Central memory CD8-positive, alpha-beta T cell (primary cell): ENCODE data around the gene TENM3.

Experiments
- ATAC-seq: fragments of 150-1000 bp; cut with Tn5 transposase; replicated peaks from 2 replicates; pipeline ENCODE4 v1.10.0; 2022; ENCODE audit warnings: mild to moderate bottlenecking, moderate FRiP score, moderate number of reproducible peaks; ENCODE audit not compliant: poor library complexity, severe bottlenecking; ENCODE audit errors: extremely low read depth
- DNase-seq, 2 donors: peaks; one replicate each; pipeline ENCODE4 v3.0.0; 2021; ENCODE audit warnings: low spot score in 2 of 2
- H3K27ac Mint-ChIP-seq: one replicate; pipeline ENCODE4 v1.8.0; 2022; ENCODE audit warnings: low read depth, mild to moderate bottlenecking, moderate library complexity, mixed read lengths
- H3K27me3 Mint-ChIP-seq: one replicate; pipeline ENCODE4 v1.8.0; 2022; ENCODE audit warnings: mixed read lengths
- H3K36me3 Mint-ChIP-seq: one replicate; pipeline ENCODE4 v1.8.0; 2022; ENCODE audit warnings: mild to moderate bottlenecking, moderate library complexity, mixed read lengths; ENCODE audit not compliant: insufficient read depth
- H3K4me1 Mint-ChIP-seq: one replicate; pipeline ENCODE4 v1.8.0; 2022; ENCODE audit warnings: mixed read lengths
- H3K4me3 Mint-ChIP-seq: one replicate; pipeline ENCODE4 v1.8.0; 2022; ENCODE audit warnings: mild to moderate bottlenecking, moderate library complexity, mixed read lengths
- H3K9me3 Mint-ChIP-seq: one replicate; pipeline ENCODE4 v1.8.0; 2022; ENCODE audit warnings: mixed read lengths

The TENM3 gene

GRCh38 chr4:182823576-182823975 is 580.4 kb downstream of the TENM3 start:
- Mint-ChIP-seq H3K27me3 (peaks cover 8% of the 10 kb centered on the region), H3K9me3 (no peaks in the 10 kb centered on the region), H3K36me3 (no peaks in the 10 kb centered on the region), H3K4me1 (no peaks in the 10 kb centered on the region), H3K27ac (no peak overlapping the region), H3K4me3 (no peak overlapping the region)
- no peak for ATAC-seq
- DNase-seq, result no peak

GRCh38 chr4:182825003-182825402 is 581.8 kb downstream of the TENM3 start:
- H3K27me3 Mint-ChIP-seq, result peaks cover 19% of the 10 kb centered on the region
- no peaks in the 10 kb centered on the region for H3K36me3 Mint-ChIP-seq
- no peak for DNase-seq
- H3K4me3 Mint-ChIP-seq, result no peak overlapping the region
- no peaks in the 10 kb centered on the region for H3K9me3 Mint-ChIP-seq
- no peaks in the 10 kb centered on the region for H3K4me1 Mint-ChIP-seq
- no peak for ATAC-seq
- no peak overlapping the region for H3K27ac Mint-ChIP-seq

GRCh38 chr4:182825786-182826185 is 582.6 kb downstream of the TENM3 start:
- Mint-ChIP-seq H3K27me3 (peaks cover 26% of the 10 kb centered on the region), H3K4me1 (no peaks in the 10 kb centered on the region), H3K4me3 (no peak overlapping the region), H3K36me3 (no peaks in the 10 kb centered on the region), H3K27ac (no peak overlapping the region), H3K9me3 (no peaks in the 10 kb centered on the region)
- ATAC-seq (no peak), DNase-seq (no peak)

- H3K4me1 Mint-ChIP-seq, result no peaks in the 10 kb centered on the region
- no peaks in the 10 kb centered on the region for H3K36me3 Mint-ChIP-seq
- no peak overlapping the region for H3K27ac Mint-ChIP-seq
- DNase-seq, result no peak
- H3K4me3 Mint-ChIP-seq, result no peak overlapping the region
- H3K27me3 Mint-ChIP-seq, result peaks cover 33% of the 10 kb centered on the region
- ATAC-seq, result no peak
- H3K9me3 Mint-ChIP-seq, result no peaks in the 10 kb centered on the region
These were observed 583.2 kb downstream of the TENM3 start for GRCh38 chr4:182826391-182826790.

GRCh38 chr4:182827166-182827565 is 584.0 kb downstream of the TENM3 start:
- no peaks in the 10 kb centered on the region for H3K36me3 Mint-ChIP-seq
- DNase-seq (no peak), ATAC-seq (no peak)
- H3K4me1 Mint-ChIP-seq, result peaks cover 1% of the 10 kb centered on the region
- H3K27ac Mint-ChIP-seq, result no peak overlapping the region
- no peak overlapping the region for H3K4me3 Mint-ChIP-seq
- H3K27me3 Mint-ChIP-seq, result peaks cover 36% of the 10 kb centered on the region
- peaks cover 1% of the 10 kb centered on the region for H3K9me3 Mint-ChIP-seq

- Mint-ChIP-seq H3K36me3 (no peaks in the 10 kb centered on the region), H3K27me3 (peaks cover 44% of the 10 kb centered on the region), H3K9me3 (peaks cover 6% of the 10 kb centered on the region), H3K4me3 (no peak overlapping the region), H3K27ac (no peak overlapping the region), H3K4me1 (peaks cover 6% of the 10 kb centered on the region)
- no peak for DNase-seq
- ATAC-seq, result no peak
These were observed 584.8 kb downstream of the TENM3 start for GRCh38 chr4:182827954-182828353.

GRCh38 chr4:182828360-182829025 is 585.3 kb downstream of the TENM3 start:
- no peak for DNase-seq
- Mint-ChIP-seq H3K27ac (no peak overlapping the region), H3K27me3 (peaks cover 44% of the 10 kb centered on the region), H3K9me3 (peaks cover 6% of the 10 kb centered on the region), H3K36me3 (no peaks in the 10 kb centered on the region), H3K4me1 (peaks cover 6% of the 10 kb centered on the region), H3K4me3 (no peak overlapping the region)
- no peak for ATAC-seq

- Mint-ChIP-seq H3K4me3 (no peak overlapping the region), H3K36me3 (no peaks in the 10 kb centered on the region), H3K9me3 (peaks cover 6% of the 10 kb centered on the region), H3K27me3 (peaks cover 44% of the 10 kb centered on the region), H3K4me1 (peaks cover 6% of the 10 kb centered on the region), H3K27ac (no peak overlapping the region)
- ATAC-seq (no peak), DNase-seq (no peak)
These were observed 586.0 kb downstream of the TENM3 start for GRCh38 chr4:182829196-182829595.

- ATAC-seq (no peak), DNase-seq (no peak)
- peaks cover 59% of the 10 kb centered on the region for H3K27me3 Mint-ChIP-seq
- peaks cover 6% of the 10 kb centered on the region for H3K4me1 Mint-ChIP-seq
- peaks cover 6% of the 10 kb centered on the region for H3K9me3 Mint-ChIP-seq
- no peaks in the 10 kb centered on the region for H3K36me3 Mint-ChIP-seq
- H3K27ac Mint-ChIP-seq, result no peak overlapping the region
- H3K4me3 Mint-ChIP-seq, result no peak overlapping the region
These were observed 588.2 kb downstream of the TENM3 start for GRCh38 chr4:182831376-182831775.

- no peak for DNase-seq
- Mint-ChIP-seq H3K27me3 (peaks cover 70% of the 10 kb centered on the region), H3K36me3 (no peaks in the 10 kb centered on the region), H3K4me3 (no peak overlapping the region), H3K9me3 (peaks cover 6% of the 10 kb centered on the region), H3K27ac (no peak overlapping the region), H3K4me1 (peaks cover 6% of the 10 kb centered on the region)
- ATAC-seq, result no peak
These were observed 589.3 kb downstream of the TENM3 start for GRCh38 chr4:182832352-182833120.

- no peak for DNase-seq
- no peak for ATAC-seq
- Mint-ChIP-seq H3K27ac (no peak overlapping the region), H3K4me3 (no peak overlapping the region), H3K27me3 (peaks cover 72% of the 10 kb centered on the region), H3K36me3 (no peaks in the 10 kb centered on the region), H3K4me1 (peaks cover 6% of the 10 kb centered on the region), H3K9me3 (peaks cover 6% of the 10 kb centered on the region)
These were observed 592.0 kb downstream of the TENM3 start for GRCh38 chr4:182835006-182835740.

GRCh38 chr4:182837831-182838230 is 594.6 kb downstream of the TENM3 start:
- no peaks in the 10 kb centered on the region for H3K36me3 Mint-ChIP-seq
- H3K27me3 Mint-ChIP-seq, result peaks cover 61% of the 10 kb centered on the region
- no peaks in the 10 kb centered on the region for H3K4me1 Mint-ChIP-seq
- no peak overlapping the region for H3K27ac Mint-ChIP-seq
- H3K9me3 Mint-ChIP-seq, result no peaks in the 10 kb centered on the region
- no peak overlapping the region for H3K4me3 Mint-ChIP-seq
- DNase-seq, result no peak
- ATAC-seq, result no peak

- Mint-ChIP-seq H3K9me3 (no peaks in the 10 kb centered on the region), H3K4me1 (no peaks in the 10 kb centered on the region), H3K4me3 (no peak overlapping the region), H3K27ac (no peak overlapping the region), H3K36me3 (no peaks in the 10 kb centered on the region), H3K27me3 (peaks cover 64% of the 10 kb centered on the region)
- ATAC-seq (no peak), DNase-seq (no peak)
These were observed 595.3 kb downstream of the TENM3 start for GRCh38 chr4:182838535-182838934.
